ENCODE results near the gene EIF2S2.

DNA sequence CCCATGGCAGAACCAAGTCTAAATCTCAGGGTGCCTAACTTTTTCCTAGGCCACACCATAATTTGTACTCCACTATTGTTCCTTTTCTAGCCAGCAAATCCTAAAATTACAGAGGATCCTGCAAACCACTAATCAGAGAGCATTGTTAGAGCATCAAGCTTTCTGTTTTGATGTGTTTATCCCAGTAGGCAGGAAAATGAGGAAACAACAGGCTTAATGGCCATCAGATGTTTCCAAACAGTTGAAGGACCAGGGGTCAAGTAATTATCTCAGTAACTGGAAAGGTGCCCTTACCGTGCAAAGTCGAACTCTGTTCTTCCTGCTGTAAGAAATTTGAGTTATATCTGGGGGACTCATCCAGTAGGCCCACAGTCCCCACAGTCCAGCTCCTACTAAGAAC, 59.6 kb downstream of the EIF2S2 start:
- TF ChIP-seq CTCF (conservative IDR thresholded peaks at IDR 0.05 in 1 of 2, IDR thresholded peaks at IDR 0.05 in 1 of 2; ENCODE audit: low read depth in 1 of 2, low read length in 2 of 2) = no peak
- TF ChIP-seq EZH2 (IDR thresholded peaks at IDR 0.05; ENCODE audit: low read length, missing control alignments) = no peak
